HepG2 (cell line): Measurements from ENCODE around the gene TMEM217. TPM values are rescaled to one million over a fixed set of nuclear protein-coding genes. Genes with fewer than 3 reads are reported as not detected.

Experiments
- CHD2 ChIP-seq: IDR thresholded peaks from 2 replicates; pipeline ENCODE4 v1.6.1; 2011; ENCODE audit warnings: low read depth, low read length, improper control_type of control experiment
- GMEB1 ChIP-seq: sonication (generic); formaldehyde crosslinking; IDR thresholded peaks from 2 replicates; pipeline ENCODE4 v1.5.1; 2020; ENCODE audit warnings: missing genetic modification reagents, mild to moderate bottlenecking, borderline replicate concordance
- SETDB1 ChIP-seq: sonication (generic); formaldehyde crosslinking; IDR thresholded peaks from 2 replicates; pipeline ENCODE4 v1.5.1; 2020; ENCODE audit warnings: missing genetic modification reagents, mild to moderate bottlenecking, borderline replicate concordance
- ZHX2 ChIP-seq, 2 experiments: sonication (generic) in 1 of 2; formaldehyde crosslinking in 1 of 2; IDR thresholded peaks; 2 replicates each; pipeline versions ENCODE4 v1.6.1 to v1.9.0; 2014 to 2022; ENCODE audit warnings: antibody characterized with exemption in 1 of 2, borderline replicate concordance in 1 of 2, inconsistent platforms in 1 of 2, low read depth in 1 of 2, missing genetic modification reagents in 1 of 2
- ZNF331 ChIP-seq: sonication (generic); formaldehyde crosslinking; IDR thresholded peaks from 2 replicates; pipeline ENCODE4 v1.4.0; 2020; ENCODE audit warnings: missing genetic modification reagents
- polyA plus RNA-seq, 8 experiments: library from polyadenylated mRNA; depleted of rRNA in 3 of 8; stranded (reverse) in 7 of 8; unstranded in 1 of 8; fragments of >200 nt; fragmentation: Illumina TruSeq in 4 of 8; extraction: Trizol in 4 of 8; gene quantifications; 2 replicates each; pipeline versions ENCODE4 v1.2.1 to v1.2.3, GENCODE V29; 2011 to 2016; ENCODE audit warnings: low read depth in 4 of 8, missing spikeins in 1 of 8, mixed read lengths in 1 of 8; ENCODE audit not compliant: insufficient read depth in 1 of 8
- total RNA-seq, 5 experiments: library from RNA; depleted of rRNA; stranded (reverse); fragments of >200 nt; fragmentation: Illumina TruSeq; extraction: Trizol; gene quantifications; 2 replicates each; pipeline ENCODE4 v1.2.3, GENCODE V29; 2016; ENCODE audit warnings: low read depth in 1 of 5

The TMEM217 gene
- total and polyA plus RNA-seq, 2 of the 13 experiments (the other 11 are each of a cell fraction or from before 2014, with no cell fraction given) = 2.3 to 3.4 TPM

- TF ChIP-seq GMEB1 (CRISPR knock-in tag) (no peak), ZHX2 (IDR thresholded peaks at IDR 0.05; ENCODE audit: low read depth) (no peak), ZHX2 (CRISPR knock-in tag; IDR thresholded peaks at IDR 0.05; ENCODE audit: borderline replicate concordance) (no peak), ZNF331 (CRISPR knock-in tag) (no peak), CHD2 (no peak), SETDB1 (CRISPR knock-in tag) (no peak)
Observed at GRCh38 chr6:37260444-37260843, 2.5 kb upstream of the TMEM217 start (continued).
